ENCODE results near the gene ARAF.

DNA sequence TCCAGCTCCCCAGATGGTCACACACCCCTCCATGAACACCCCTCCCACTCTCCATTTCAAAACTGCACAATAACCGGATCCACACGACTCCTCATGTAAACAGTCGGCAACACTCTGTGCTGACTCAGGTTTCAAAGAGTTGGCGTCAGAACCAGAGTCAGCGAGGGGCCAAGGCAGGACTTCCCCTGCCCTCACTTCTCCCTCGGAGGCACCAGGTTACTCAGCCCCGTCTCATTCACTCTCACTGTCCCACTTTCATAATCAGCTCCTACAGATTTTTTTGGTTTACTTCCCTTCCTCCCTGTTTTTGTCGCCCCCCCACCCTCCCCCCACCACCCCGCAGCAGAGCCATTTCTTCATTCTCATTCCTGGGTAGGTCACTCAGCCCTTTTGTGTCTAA, 18.5 kb downstream of the ARAF start:
- TF ChIP-seq CTCF (IDR thresholded peaks at IDR 0.05; ENCODE audit: low read depth, low read length) (no peak), EZH2phosphoT487 (IDR thresholded peaks at IDR 0.05; ENCODE audit: low read depth) (no peak)
